HG02870 (cell line): ENCODE data around the gene ARHGAP27.
"Not testable (repeated sequence)": the region's sequence is repeated elsewhere in the genome, so short reads cannot be mapped to it uniquely, and the experiment has no call there.

ENCODE experiments used
- ATAC-seq: cut with Tn5 transposase; IDR thresholded peaks from one replicate; pipeline ENCODE4 v1.9.1; 2021; ENCODE audit warnings: mild to moderate bottlenecking, moderate library complexity; ENCODE audit not compliant: unreplicated experiment

The ARHGAP27 gene

GRCh38 chr17:45364531-45365390 is 67.9 kb downstream of the ARHGAP27 start:
- ATAC-seq = no peak

- ATAC-seq = no peak
Observed at GRCh38 chr17:45363498-45363897, 69.2 kb downstream of the ARHGAP27 start.

DNA sequence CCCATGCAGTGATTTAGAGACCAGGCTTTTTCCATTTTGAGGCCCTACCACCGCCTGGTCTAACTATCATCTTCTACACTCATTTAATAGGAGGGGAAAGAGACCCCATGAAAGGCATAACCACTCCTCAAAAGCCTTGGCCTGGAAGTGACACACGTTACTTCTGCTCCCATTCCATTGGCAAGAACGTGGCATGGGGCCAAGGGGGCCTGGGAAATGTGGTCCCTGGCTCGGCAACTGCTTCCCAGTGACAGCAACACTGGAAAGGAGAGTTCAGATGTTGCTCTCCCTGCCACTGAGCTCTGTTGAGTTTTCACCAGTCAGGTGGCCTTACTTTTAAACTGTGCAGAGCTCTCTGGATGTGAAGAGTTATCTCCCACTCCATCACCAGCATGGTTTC is 70.7 kb downstream of the ARHGAP27 start:
- no peak for ATAC-seq

DNA sequence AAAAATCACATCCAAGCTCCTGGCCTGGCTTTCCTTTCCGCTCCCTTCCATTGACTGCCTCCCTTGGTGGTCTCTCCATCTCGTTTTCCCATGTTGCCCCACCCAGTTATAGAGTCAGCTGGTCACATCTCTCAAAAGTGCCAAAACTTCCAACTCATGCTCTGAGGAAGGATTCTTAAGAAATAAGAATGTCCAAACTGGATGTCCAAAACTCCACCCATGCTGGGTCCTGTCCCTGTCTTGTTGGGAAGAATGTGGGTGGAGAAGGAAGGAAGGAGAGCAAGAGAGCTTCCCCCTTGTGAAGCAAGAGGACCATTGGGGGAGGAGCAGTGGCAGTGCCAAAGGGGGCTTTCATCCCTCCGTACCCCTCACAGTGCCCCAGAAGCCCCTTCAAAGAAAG is 71.2 kb downstream of the ARHGAP27 start:
- ATAC-seq = no peak

- ATAC-seq = no peak
Observed at GRCh38 chr17:45357364-45357997, 75.2 kb downstream of the ARHGAP27 start.

GRCh38 chr17:45355087-45355486 is 77.6 kb downstream of the ARHGAP27 start:
- ATAC-seq = no peak

- no peak for ATAC-seq
Observed at GRCh38 chr17:45353043-45353442, 79.6 kb downstream of the ARHGAP27 start.

DNA sequence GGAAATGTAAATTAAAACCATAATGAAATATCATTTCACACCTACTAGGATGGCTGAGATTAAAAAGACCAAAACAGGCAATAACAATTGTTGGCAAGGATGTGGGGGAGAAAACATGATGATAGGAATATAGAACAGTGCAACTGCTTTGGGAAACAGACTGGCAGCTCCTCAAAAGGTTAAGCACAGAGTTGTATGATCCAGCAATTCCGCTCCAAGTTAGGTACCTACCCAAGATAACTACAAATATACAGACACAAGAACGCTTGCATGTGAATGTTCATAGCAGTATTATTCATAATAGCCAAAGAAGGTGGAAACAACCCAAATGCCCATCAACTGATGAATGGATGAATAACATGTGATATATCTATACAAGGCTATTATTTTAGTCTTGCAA is 80.8 kb downstream of the ARHGAP27 start:
- no peak for ATAC-seq

DNA sequence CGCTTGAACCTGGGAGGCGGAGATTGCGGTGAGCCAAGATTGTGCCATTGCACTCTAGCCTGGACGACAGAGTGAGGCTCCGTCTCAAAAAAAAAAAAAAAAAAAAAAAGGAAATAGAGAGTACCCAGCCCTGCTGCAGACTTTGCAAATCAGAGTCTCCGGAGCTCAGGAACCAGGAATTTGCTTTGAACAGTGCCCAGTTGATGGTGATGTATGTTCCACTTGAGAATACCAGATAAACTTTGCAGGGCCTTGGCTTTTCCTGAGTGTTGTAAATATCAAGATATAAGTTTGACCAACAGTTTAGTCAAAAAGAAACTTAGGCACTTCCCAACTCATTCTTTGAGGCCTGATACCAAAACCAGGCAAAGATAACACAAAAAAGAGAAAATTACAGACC is 85.2 kb downstream of the ARHGAP27 start:
- no peak for ATAC-seq

GRCh38 chr17:45346216-45347015 is 86.3 kb downstream of the ARHGAP27 start:
- ATAC-seq = no peak

DNA sequence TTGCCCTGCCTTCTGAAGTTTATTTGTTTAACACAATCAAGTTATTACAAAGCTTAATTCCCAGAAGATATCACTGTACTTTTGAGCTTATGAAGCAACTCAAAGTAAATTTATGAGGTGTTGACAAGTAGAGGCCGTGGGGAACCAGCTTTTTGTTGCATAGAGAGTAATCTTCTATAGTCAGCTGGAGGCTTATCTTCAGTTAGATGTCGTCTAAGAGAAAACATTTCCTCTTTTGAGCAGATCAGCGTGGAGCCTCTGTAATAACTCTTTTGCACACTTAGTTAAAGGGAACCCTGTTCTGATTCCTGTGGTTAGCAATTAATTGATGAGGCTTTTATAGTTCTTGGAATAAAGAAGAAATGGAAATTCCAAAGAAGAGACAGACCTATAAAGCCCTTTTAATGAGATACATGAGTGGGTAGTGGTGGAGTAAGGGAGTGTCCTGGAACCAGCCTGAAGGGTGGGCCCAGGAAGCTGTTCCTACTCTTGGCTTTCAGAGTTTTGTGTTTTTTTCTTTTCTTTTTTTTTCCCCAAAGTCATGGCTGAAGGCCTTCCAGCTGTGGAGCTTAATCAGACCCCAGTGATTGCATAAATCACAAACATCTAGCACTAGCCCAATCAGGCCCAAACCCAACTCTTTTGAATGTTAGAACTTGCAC is 87.0 kb downstream of the ARHGAP27 start:
- ATAC-seq = no peak

DNA sequence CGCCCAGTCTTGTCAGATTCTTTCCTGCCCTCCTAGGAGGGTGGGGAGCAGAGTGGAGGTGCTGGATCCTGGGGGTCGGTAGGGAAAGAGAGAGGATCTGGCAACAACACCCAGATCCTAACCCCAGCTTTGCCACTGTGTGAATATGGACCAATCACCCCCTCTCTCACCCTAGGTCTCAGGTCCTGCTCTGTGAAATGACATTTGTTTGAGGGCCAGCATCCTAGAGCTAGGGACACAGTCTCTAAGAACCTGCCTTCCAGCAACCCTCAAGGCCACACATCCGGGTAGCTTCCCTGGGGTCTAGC is 87.5 kb downstream of the ARHGAP27 start:
- ATAC-seq = no peak

- ATAC-seq = not testable (repeated sequence)
Observed at GRCh38 chr17:45343967-45344664, 88.6 kb downstream of the ARHGAP27 start.
